ENCODE data around the gene KNCN. TPM values are rescaled to one million over a fixed set of nuclear protein-coding genes. Genes with fewer than 3 reads are reported as not detected.

The KNCN gene
- total RNA-seq, 2 experiments from 2014 or later, result not detected

- CTCF ChIA-PET, result interaction anchor here (2.1 kb wide), 1 partner anchor 70 kb away, joined by 8 read pairs; no protein-coding TSS in a partner anchor
Measured at GRCh38 chr1:46517010-46517600, 34.3 kb downstream of the KNCN start.

GRCh38 chr1:46516200-46516950 lies 35.1 kb downstream of the KNCN start:
- no peaks in the 10 kb centered on the region for H3K36me3 Mint-ChIP-seq
- no peak for DNase-seq
- CTCF ChIA-PET, result interaction anchor here (2.1 kb wide), 1 partner anchor 69 kb away, joined by 8 read pairs; no protein-coding TSS in a partner anchor
- no peak overlapping the region for H3K4me3 Mint-ChIP-seq
- POLR2A ChIA-PET, result no interaction called here
- intact Hi-C loops (cut with micrococcal nuclease), result no loop called here
- H3K27ac Mint-ChIP-seq, result no peak overlapping the region
- H3K9me3 Mint-ChIP-seq, result no peaks in the 10 kb centered on the region
- peaks cover 37% of the 10 kb centered on the region for H3K27me3 Mint-ChIP-seq
- peaks cover 2% of the 10 kb centered on the region for H3K4me1 Mint-ChIP-seq (ENCODE audit: low read depth)

More at GRCh38 chr1:46517010-46517600, 34.3 kb downstream of the KNCN start:
- Mint-ChIP-seq H3K27me3 (peaks cover 36% of the 10 kb centered on the region), H3K36me3 (no peaks in the 10 kb centered on the region), H3K4me3 (no peak overlapping the region), H3K27ac (no peak overlapping the region), H3K9me3 (no peaks in the 10 kb centered on the region), H3K4me1 (ENCODE audit: low read depth) (peaks cover 8% of the 10 kb centered on the region)
- intact Hi-C loops (cut with micrococcal nuclease), result no loop called here
- POLR2A ChIA-PET, result no interaction called here
- DNase-seq, result no peak

GRCh38 chr1:46515576-46515975 lies 35.9 kb downstream of the KNCN start:
- intact Hi-C loops (cut with micrococcal nuclease), result no loop called here
- POLR2A ChIA-PET, result no interaction called here

GRCh38 chr1:46513536-46513935 lies 37.9 kb downstream of the KNCN start:
- Mint-ChIP-seq H3K9me3 (no peaks in the 10 kb centered on the region), H3K27me3 (peaks cover 38% of the 10 kb centered on the region), H3K4me1 (ENCODE audit: low read depth) (peaks cover 2% of the 10 kb centered on the region), H3K27ac (no peak overlapping the region), H3K36me3 (no peaks in the 10 kb centered on the region), H3K4me3 (no peak overlapping the region)
- intact Hi-C loops (cut with micrococcal nuclease), result no loop called here
- ChIA-PET POLR2A (no interaction called here), CTCF (interaction anchor here (0.7 to 1.6 kb wide), 5 partner anchors 9 to 219 kb away, joined by 3 to 4 read pairs (median 3); no protein-coding TSS in a partner anchor)
- DNase-seq, result no peak

More at GRCh38 chr1:46515576-46515975, 35.9 kb downstream of the KNCN start:
- peaks cover 2% of the 10 kb centered on the region for H3K4me1 Mint-ChIP-seq (ENCODE audit: low read depth)
- H3K4me3 Mint-ChIP-seq, result no peak overlapping the region
- no peak for DNase-seq
- CTCF ChIA-PET, result interaction anchor here (1.0 kb wide), 1 partner anchor 33 kb away, joined by 4 read pairs; no protein-coding TSS in a partner anchor
- no peaks in the 10 kb centered on the region for H3K36me3 Mint-ChIP-seq
- peaks cover 40% of the 10 kb centered on the region for H3K27me3 Mint-ChIP-seq
- H3K27ac Mint-ChIP-seq, result no peak overlapping the region
- no peaks in the 10 kb centered on the region for H3K9me3 Mint-ChIP-seq

- Mint-ChIP-seq H3K9me3 (no peaks in the 10 kb centered on the region), H3K36me3 (no peaks in the 10 kb centered on the region), H3K27ac (no peak overlapping the region), H3K4me1 (ENCODE audit: low read depth) (peaks cover 2% of the 10 kb centered on the region), H3K4me3 (no peak overlapping the region), H3K27me3 (peaks cover 32% of the 10 kb centered on the region)
- CTCF ChIA-PET, result interaction anchor here (0.6 to 1.6 kb wide), 4 partner anchors 9 to 1214 kb away, joined by 4 read pairs; no protein-coding TSS in a partner anchor
- intact Hi-C loops (cut with micrococcal nuclease), result no loop called here
- DNase-seq, result no peak
- POLR2A ChIA-PET, result no interaction called here
Measured at GRCh38 chr1:46512792-46513190, 38.7 kb downstream of the KNCN start.

- intact Hi-C loops (cut with micrococcal nuclease), result no loop called here
- no peaks in the 10 kb centered on the region for H3K36me3 Mint-ChIP-seq
- no peak overlapping the region for H3K4me3 Mint-ChIP-seq
- peaks cover 30% of the 10 kb centered on the region for H3K27me3 Mint-ChIP-seq
- H3K27ac Mint-ChIP-seq, result no peak overlapping the region
- DNase-seq, result no peak
- no peaks in the 10 kb centered on the region for H3K9me3 Mint-ChIP-seq
- ChIA-PET CTCF (interaction anchor here (0.6 to 1.6 kb wide), 2 partner anchors 16 to 1214 kb away, joined by 4 read pairs; no protein-coding TSS in a partner anchor), POLR2A (no interaction called here)
- peaks cover 2% of the 10 kb centered on the region for H3K4me1 Mint-ChIP-seq (ENCODE audit: low read depth)
Measured at GRCh38 chr1:46512135-46512791, 39.2 kb downstream of the KNCN start.

- Mint-ChIP-seq H3K4me3 (no peak overlapping the region), H3K4me1 (ENCODE audit: low read depth) (no peaks in the 10 kb centered on the region), H3K9me3 (no peaks in the 10 kb centered on the region), H3K27ac (no peak overlapping the region), H3K27me3 (peaks cover 23% of the 10 kb centered on the region), H3K36me3 (no peaks in the 10 kb centered on the region)
- POLR2A ChIA-PET, result no interaction called here
- CTCF ChIA-PET, result no interaction called here
- no peak for DNase-seq
- intact Hi-C loops (cut with micrococcal nuclease), result no loop called here
Measured at GRCh38 chr1:46510998-46511365, 40.5 kb downstream of the KNCN start.

- CTCF ChIA-PET, result no interaction called here
- H3K4me1 Mint-ChIP-seq (ENCODE audit: low read depth), result no peaks in the 10 kb centered on the region
- H3K27me3 Mint-ChIP-seq, result peaks cover 18% of the 10 kb centered on the region
- no peaks in the 10 kb centered on the region for H3K9me3 Mint-ChIP-seq
- H3K36me3 Mint-ChIP-seq, result no peaks in the 10 kb centered on the region
- intact Hi-C loops (cut with micrococcal nuclease), result no loop called here
- no peak for DNase-seq
- no peak overlapping the region for H3K4me3 Mint-ChIP-seq
- no peak overlapping the region for H3K27ac Mint-ChIP-seq
- POLR2A ChIA-PET, result no interaction called here
Measured at GRCh38 chr1:46510341-46510997, 41.0 kb downstream of the KNCN start.

- Mint-ChIP-seq H3K4me1 (ENCODE audit: low read depth) (no peaks in the 10 kb centered on the region), H3K27ac (no peak overlapping the region), H3K27me3 (peaks cover 16% of the 10 kb centered on the region), H3K36me3 (no peaks in the 10 kb centered on the region), H3K9me3 (no peaks in the 10 kb centered on the region), H3K4me3 (no peak overlapping the region)
- intact Hi-C loops (cut with micrococcal nuclease), result no loop called here
- no peak for DNase-seq
- POLR2A ChIA-PET, result no interaction called here
- CTCF ChIA-PET, result interaction anchor here (1.0 kb wide), 1 partner anchor 103 kb away, joined by 3 read pairs; no protein-coding TSS in a partner anchor
Measured at GRCh38 chr1:46508757-46509156, 42.7 kb downstream of the KNCN start.

GRCh38 chr1:46506470-46507219 lies 44.8 kb downstream of the KNCN start:
- Mint-ChIP-seq H3K4me3 (no peak overlapping the region), H3K36me3 (no peaks in the 10 kb centered on the region), H3K27ac (no peak overlapping the region), H3K27me3 (peaks cover 22% of the 10 kb centered on the region), H3K4me1 (ENCODE audit: low read depth) (no peaks in the 10 kb centered on the region), H3K9me3 (no peaks in the 10 kb centered on the region)
- POLR2A ChIA-PET, result no interaction called here
- intact Hi-C loops (cut with micrococcal nuclease), result no loop called here
- DNase-seq, result no peak
- CTCF ChIA-PET, result interaction anchor here (1.1 kb wide), 1 partner anchor 28 kb away, joined by 3 read pairs; a partner anchor contains a TSS

GRCh38 chr1:46503421-46503820 lies 48.0 kb downstream of the KNCN start:
- Mint-ChIP-seq H3K36me3 (no peaks in the 10 kb centered on the region), H3K9me3 (no peaks in the 10 kb centered on the region), H3K27ac (no peak overlapping the region), H3K27me3 (peaks cover 21% of the 10 kb centered on the region), H3K4me3 (no peak overlapping the region), H3K4me1 (ENCODE audit: low read depth) (no peaks in the 10 kb centered on the region)
- intact Hi-C loops (cut with micrococcal nuclease), result no loop called here
- POLR2A ChIA-PET, result no interaction called here
- CTCF ChIA-PET, result no interaction called here
- no peak for DNase-seq

Data from activated CD4-positive, alpha-beta memory T cell treated with anti-CD3 and anti-CD28 coated beads for 36 hours (primary cell).